Aorta (tissue), 5 donors: ENCODE data around the gene LRIT1. TPM values are rescaled to one million over a fixed set of nuclear protein-coding genes. Genes with fewer than 3 reads are reported as not detected.
"Not testable (repeated sequence)": the region's sequence is repeated elsewhere in the genome, so short reads cannot be mapped to it uniquely, and the experiment has no call there.

Experiments used
- ATAC-seq: fragments of 200-7000 bp; cut with Tn5 transposase; one replicate; pipeline ENCODE4 v1.9.1; 2022; ENCODE audit warnings: moderate library complexity; ENCODE audit not compliant: low FRiP score
- DNase-seq, 2 donors: peaks; one replicate each; pipeline ENCODE4 v3.0.0-alpha.2; 2020
- H3K27ac ChIP-seq, 2 donors: one replicate each; pipeline ENCODE4 v1.5.1; 2013; ENCODE audit warnings: low read length in 2 of 2, mild to moderate bottlenecking in 2 of 2, moderate library complexity in 2 of 2, control low read depth in 1 of 2, inconsistent platforms in 1 of 2, low read depth in 1 of 2
- H3K27me3 ChIP-seq, 2 donors: one replicate each; pipeline ENCODE4 v1.6.1; 2013; ENCODE audit warnings: control low read depth in 1 of 2, low read length in 1 of 2, mild to moderate bottlenecking in 1 of 2, moderate library complexity in 1 of 2; ENCODE audit not compliant: insufficient read depth in 2 of 2, control insufficient read depth in 1 of 2
- H3K36me3 ChIP-seq, 2 donors: one replicate each; pipeline ENCODE4 v1.6.1; 2013; ENCODE audit warnings: control low read depth in 1 of 2, low read length in 1 of 2, mild to moderate bottlenecking in 1 of 2; ENCODE audit not compliant: insufficient read depth in 2 of 2, control insufficient read depth in 1 of 2
- H3K4me1 ChIP-seq, 2 donors: one replicate each; pipeline ENCODE4 v1.6.1; 2013; ENCODE audit warnings: low read length in 2 of 2, control low read depth in 1 of 2, mild to moderate bottlenecking in 1 of 2, moderate library complexity in 1 of 2; ENCODE audit not compliant: insufficient read depth in 2 of 2, control insufficient read depth in 1 of 2
- H3K4me3 ChIP-seq, 2 donors: one replicate each; pipeline ENCODE4 v1.5.1; 2013; ENCODE audit warnings: low read length in 2 of 2, control low read depth in 1 of 2, mild to moderate bottlenecking in 1 of 2
- H3K9me3 ChIP-seq: one replicate; pipeline ENCODE4 v1.6.1; 2013; ENCODE audit warnings: mild to moderate bottlenecking, low read length; ENCODE audit not compliant: control insufficient read depth
- WGBS, 2 donors: extraction: QIAGEN DNeasy Blood & Tissue Kit; methylation state at CpG; one replicate each; pipeline ENCODE4 v1.1.7; 2013; 5-methylcytosine and 5-hydroxymethylcytosine counted together
- intact Hi-C, 2 donors: fragments of 100-400 bp; cut with DNase I; formaldehyde crosslinking; loops; one replicate each; pipeline versions ENCODE4 v1.14.2 to v1.15.0; 2022
- long read RNA-seq, 2 donors: library from polyadenylated mRNA; unstranded; transcript quantifications; one replicate each; pipeline ENCODE4 v2.0.0, GENCODE V29; 2020 to 2021
- polyA plus RNA-seq, 2 donors: library from polyadenylated mRNA; stranded (reverse); fragments of 200-250 nt; gene quantifications; one replicate each; pipeline ENCODE4 v1.2.3, GENCODE V29; 2013
- total RNA-seq, 2 donors: library from RNA; stranded (reverse); fragmentation: NEBNext Ultra II Directional; extraction: Animal tissue kit (Norgen Biotek cat#: 25700); gene quantifications; one replicate each; pipeline ENCODE4 v1.2.1, GENCODE V29; 2021
- donor health status: healthy with polysubstance abuse.
- donor health status: Bipolar disorder and iron deficiency.
- donor health status: DM: no; HTN: no; CAD: no.
- donor health status: DM: no; HTN: no; CAD: no.
- donor health status: DM: yes; HTN: yes; CAD: no.

Gene LRIT1, protein sequence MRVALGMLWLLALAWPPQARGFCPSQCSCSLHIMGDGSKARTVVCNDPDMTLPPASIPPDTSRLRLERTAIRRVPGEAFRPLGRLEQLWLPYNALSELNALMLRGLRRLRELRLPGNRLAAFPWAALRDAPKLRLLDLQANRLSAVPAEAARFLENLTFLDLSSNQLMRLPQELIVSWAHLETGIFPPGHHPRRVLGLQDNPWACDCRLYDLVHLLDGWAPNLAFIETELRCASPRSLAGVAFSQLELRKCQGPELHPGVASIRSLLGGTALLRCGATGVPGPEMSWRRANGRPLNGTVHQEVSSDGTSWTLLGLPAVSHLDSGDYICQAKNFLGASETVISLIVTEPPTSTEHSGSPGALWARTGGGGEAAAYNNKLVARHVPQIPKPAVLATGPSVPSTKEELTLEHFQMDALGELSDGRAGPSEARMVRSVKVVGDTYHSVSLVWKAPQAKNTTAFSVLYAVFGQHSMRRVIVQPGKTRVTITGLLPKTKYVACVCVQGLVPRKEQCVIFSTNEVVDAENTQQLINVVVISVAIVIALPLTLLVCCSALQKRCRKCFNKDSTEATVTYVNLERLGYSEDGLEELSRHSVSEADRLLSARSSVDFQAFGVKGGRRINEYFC
- total RNA-seq (not detected), polyA plus RNA-seq (not detected)
- long read RNA-seq, donor 1: 0 reads
- long read RNA-seq, donor 2: 0 reads

GRCh38 chr10:84241185-84241790 is at the start of gene LRIT1:
Gene LRIT1 (minus strand): TSS chr10:84241546. CDS start chr10:84241439, 107 bp downstream.
- Histone ChIP-seq H3K9me3 (no peaks in the 10 kb centered on the region), H3K4me3 (no peak within 1 kb of the TSS), H3K27me3 (no peaks in the 10 kb centered on the region), H3K4me1 (no peaks in the 10 kb centered on the region), H3K36me3 (no peaks in the 10 kb centered on the region), H3K27ac (no peak within 1 kb of the TSS)
- intact Hi-C loops: no loop called here
- ATAC-seq (peak; percentile 6), DNase-seq (no peak)
- 86% methylated on average over 13 of the region's 13 CpGs for WGBS, 2 donors

GRCh38 chr10:84290235-84290634 is 48.9 kb upstream of the LRIT1 start:
- WGBS, 2 donors: 65 to 69% methylated on average over 3 of the region's 3 CpGs
- intact Hi-C loops: no loop called here
- H3K4me3 ChIP-seq: no peak overlapping the region
- DNase-seq (no peak), ATAC-seq (no peak)
- H3K27ac ChIP-seq: no peak overlapping the region
- H3K9me3 ChIP-seq: no peaks in the 10 kb centered on the region
- H3K4me1 ChIP-seq: peaks cover 2 to 7% of the 10 kb centered on the region in 2 donors
- H3K27me3 ChIP-seq: no peaks in the 10 kb centered on the region
- no peaks in the 10 kb centered on the region for H3K36me3 ChIP-seq

GRCh38 chr10:84289521-84290200 is 48.3 kb upstream of the LRIT1 start:
- intact Hi-C loops: no loop called here
- WGBS, 2 donors: 67 to 81% methylated on average over 1 of the region's 1 CpG
- peaks cover 0 to 1% of the 10 kb centered on the region in 2 donors for H3K4me1 ChIP-seq
- no peak overlapping the region for H3K4me3 ChIP-seq
- H3K27ac ChIP-seq: no peak overlapping the region
- DNase-seq: no peak
- H3K27me3 ChIP-seq: no peaks in the 10 kb centered on the region
- no peaks in the 10 kb centered on the region for H3K9me3 ChIP-seq
- H3K36me3 ChIP-seq: no peaks in the 10 kb centered on the region
- ATAC-seq: no peak

DNA sequence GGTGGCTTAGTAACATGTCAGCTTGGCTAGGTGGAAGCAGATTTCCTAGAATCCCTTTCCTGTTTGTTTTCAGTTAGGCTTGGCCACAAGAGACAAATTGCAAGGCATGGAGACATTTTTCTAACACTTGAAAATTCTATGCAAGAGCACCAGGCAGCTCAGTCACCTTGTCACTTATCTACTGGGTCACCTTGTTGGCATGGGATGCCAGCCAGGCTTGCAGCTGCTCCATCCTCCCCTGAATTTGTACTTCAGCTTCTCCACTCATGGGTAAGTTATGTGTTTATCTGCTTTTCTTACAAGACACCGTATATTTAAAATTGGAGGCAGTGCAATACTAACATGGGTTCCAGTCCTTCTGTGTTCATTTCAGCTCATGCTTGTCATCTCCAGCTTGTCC is 46.8 kb upstream of the LRIT1 start:
- Histone ChIP-seq H3K36me3 (no peaks in the 10 kb centered on the region), H3K9me3 (no peaks in the 10 kb centered on the region), H3K27ac (no peak overlapping the region), H3K27me3 (no peaks in the 10 kb centered on the region), H3K4me3 (no peak overlapping the region), H3K4me1 (no peaks in the 10 kb centered on the region)
- ATAC-seq (no peak), DNase-seq (no peak)
- intact Hi-C loops: no loop called here
- 80% methylated on average over 1 of the region's 1 CpG for WGBS, 2 donors

GRCh38 chr10:84286695-84287094 is 45.3 kb upstream of the LRIT1 start:
- no peak for DNase-seq
- H3K9me3 ChIP-seq: no peaks in the 10 kb centered on the region
- intact Hi-C loops: no loop called here
- no peak overlapping the region for H3K4me3 ChIP-seq
- H3K4me1 ChIP-seq: no peaks in the 10 kb centered on the region
- no peaks in the 10 kb centered on the region for H3K27me3 ChIP-seq
- no peaks in the 10 kb centered on the region for H3K36me3 ChIP-seq
- no peak for ATAC-seq
- H3K27ac ChIP-seq: no peak overlapping the region

DNA sequence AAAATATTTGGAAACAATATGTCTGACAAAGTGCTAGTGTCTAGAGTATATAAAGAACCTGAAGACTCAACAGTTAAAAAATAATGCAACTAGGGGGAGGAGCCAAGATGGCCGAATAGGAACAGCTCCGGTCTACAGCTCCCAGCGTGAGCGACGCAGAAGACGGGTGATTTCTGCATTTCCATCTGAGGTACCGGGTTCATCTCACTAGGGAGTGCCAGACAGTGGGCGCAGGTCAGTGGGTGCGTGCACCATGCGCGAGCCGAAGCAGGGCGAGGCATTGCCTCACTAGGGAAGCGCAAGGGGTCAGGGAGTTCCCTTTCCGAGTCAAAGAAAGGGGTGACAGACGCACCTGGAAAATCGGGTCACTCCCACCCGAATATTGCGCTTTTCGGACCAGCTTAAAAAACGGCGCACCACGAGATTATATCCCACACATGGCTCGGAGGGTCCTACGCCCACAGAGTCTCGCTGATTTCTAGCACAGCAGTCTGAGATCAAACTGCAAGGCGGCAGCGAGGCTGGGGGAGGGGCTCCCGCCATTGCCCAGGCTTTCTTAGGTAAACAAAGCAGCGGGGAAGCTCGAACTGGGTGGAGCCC is 38.6 kb upstream of the LRIT1 start:
- DNase-seq, H3K4me3 ChIP-seq, H3K36me3 ChIP-seq, H3K9me3 ChIP-seq, ATAC-seq, H3K27me3 ChIP-seq, intact Hi-C loops, H3K27ac ChIP-seq, H3K4me1 ChIP-seq: not testable (repeated sequence)
- WGBS, 2 donors: 58 to 69% methylated on average over 26 to 30 of the region's 31 CpGs

- intact Hi-C loops: no loop called here
Measured at GRCh38 chr10:84270708-84271107, 29.4 kb upstream of the LRIT1 start.

GRCh38 chr10:84269773-84270172 is 28.4 kb upstream of the LRIT1 start:
- Histone ChIP-seq H3K27me3 (no peaks in the 10 kb centered on the region), H3K4me1 (no peaks in the 10 kb centered on the region), H3K27ac (no peak overlapping the region), H3K36me3 (no peaks in the 10 kb centered on the region), H3K4me3 (no peak overlapping the region), H3K9me3 (no peaks in the 10 kb centered on the region)
- ATAC-seq: no peak
- no peak for DNase-seq
- 59 to 68% methylated on average over 2 of the region's 2 CpGs for WGBS, 2 donors
- intact Hi-C loops: loop anchor here in 1 of 2 donors (5.0 kb wide), 1 partner anchor 103 kb away; no protein-coding TSS in a partner anchor

More at GRCh38 chr10:84270708-84271107, 29.4 kb upstream of the LRIT1 start:
- Histone ChIP-seq H3K4me3 (no peak overlapping the region), H3K4me1 (no peaks in the 10 kb centered on the region), H3K9me3 (no peaks in the 10 kb centered on the region), H3K27me3 (no peaks in the 10 kb centered on the region), H3K36me3 (no peaks in the 10 kb centered on the region), H3K27ac (no peak overlapping the region)
- no peak for DNase-seq
- 70 to 73% methylated on average over 1 of the region's 1 CpG for WGBS, 2 donors
- ATAC-seq: no peak
